Activated T-cell treated with anti-CD3 and anti-CD28 coated beads, Interleukin-2, amount 50 U/mL, for 1 hour (primary cell): ENCODE data around the gene TTLL11.

Source experiments
- DNase-seq: peaks from one replicate; pipeline ENCODE4 v3.0.0-alpha.2; 2020

The TTLL11 gene

DNA sequence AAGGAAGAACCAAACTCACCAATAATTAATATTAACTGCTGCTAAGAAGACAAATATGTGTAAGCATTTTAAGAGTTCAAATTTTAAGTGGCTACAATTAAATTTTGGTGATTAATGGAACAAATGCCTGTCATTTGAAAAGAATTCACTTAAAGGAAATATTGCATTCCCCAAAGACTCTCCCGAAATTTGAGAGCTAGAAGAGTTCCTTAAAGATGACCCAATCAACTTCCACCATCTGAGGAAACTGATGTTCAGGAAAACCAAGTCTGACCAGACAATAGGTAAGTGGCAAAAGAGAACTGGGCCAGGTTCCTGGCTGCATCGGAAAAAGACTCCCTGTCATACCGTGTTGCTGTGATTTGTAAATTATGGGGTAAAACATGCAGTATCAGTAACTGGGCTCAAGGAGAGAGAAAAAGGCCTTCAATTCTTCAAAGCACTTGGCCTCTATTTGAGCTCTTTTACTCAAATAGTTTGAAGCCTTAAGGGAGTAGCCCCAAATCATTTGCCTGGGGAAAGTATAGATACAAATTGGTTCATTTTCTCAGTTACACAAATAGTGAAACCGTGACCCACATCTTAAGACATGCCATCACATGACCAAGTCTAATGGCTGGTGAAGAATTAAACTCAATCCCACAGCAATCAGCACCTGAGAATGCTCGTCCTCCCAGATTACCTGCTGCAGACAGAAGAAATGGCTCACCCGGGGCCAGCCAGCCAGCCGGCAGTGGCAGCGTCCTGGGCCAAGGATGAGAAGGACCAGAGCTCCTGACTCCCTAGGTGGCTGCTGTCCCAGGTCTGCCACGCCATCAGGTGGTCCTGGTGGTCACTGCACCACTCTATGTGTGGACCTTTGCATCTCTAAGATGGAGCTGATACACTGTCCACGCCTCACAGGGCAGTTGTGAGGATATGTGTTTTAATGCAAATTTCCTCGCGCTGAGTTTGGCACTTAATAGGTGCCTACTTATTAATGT lies 162.9 kb downstream of the TTLL11 start:
- DNase-seq = no peak

DNA sequence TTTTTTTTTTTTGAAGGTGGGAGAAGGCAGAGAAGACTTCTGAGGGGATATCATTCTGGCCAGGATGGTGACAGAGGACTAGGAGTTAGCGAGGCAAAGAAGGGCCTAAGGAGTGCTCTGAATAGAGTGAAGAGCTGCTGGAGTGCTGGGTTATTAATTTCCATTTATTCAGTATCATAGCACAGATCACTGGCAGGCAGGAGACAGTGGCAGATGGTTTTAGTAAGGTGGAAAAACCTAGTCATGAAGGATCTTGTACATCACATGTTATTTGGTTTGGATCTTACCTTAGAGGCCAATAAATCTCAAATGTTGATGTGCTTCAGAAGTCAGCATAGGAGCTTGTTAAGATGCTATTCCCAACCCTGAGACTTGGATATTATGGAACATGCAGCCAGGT lies 165.5 kb downstream of the TTLL11 start:
- no peak for DNase-seq

DNA sequence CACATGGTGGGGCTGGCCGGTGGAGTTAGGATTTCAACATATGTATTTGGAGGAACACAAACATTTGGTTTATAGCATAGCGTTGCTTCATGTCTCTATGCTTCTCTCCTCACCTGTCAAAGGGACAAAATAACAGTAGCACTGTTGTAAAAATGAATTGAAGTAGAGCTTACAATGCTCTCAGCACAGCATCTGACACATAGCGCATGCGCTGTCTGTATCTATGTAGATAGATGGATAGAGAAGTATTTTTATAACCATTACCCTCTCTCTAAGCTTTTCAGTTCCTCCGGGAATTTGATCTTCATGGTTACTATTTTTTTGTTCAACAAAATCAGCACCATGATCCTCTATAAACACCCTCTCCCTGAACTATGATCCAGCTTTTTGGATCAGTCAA lies 166.0 kb downstream of the TTLL11 start:
- no peak for DNase-seq

DNA sequence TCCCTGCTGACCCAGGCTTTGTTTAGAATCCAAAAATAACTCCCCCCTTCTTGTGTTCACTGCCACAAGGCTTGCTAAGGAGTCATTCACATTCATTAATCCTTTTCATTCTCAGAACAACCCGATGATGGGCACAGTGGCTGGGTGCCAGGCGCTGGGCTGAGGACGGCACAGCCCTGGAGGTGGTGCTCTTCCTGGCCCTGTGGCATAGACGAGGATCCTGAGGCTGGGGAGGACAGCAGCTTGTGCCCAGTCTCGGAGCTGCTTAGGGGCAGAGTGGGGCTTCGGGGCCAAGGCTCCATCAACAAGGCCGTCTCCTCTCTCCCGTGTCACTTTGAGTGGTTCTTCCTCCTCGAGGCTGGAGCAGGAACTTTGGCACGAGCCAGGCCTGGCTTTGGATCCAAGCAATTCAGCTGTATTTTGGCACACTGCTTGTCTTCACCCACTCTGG lies 166.7 kb downstream of the TTLL11 start:
- no peak for DNase-seq

DNA sequence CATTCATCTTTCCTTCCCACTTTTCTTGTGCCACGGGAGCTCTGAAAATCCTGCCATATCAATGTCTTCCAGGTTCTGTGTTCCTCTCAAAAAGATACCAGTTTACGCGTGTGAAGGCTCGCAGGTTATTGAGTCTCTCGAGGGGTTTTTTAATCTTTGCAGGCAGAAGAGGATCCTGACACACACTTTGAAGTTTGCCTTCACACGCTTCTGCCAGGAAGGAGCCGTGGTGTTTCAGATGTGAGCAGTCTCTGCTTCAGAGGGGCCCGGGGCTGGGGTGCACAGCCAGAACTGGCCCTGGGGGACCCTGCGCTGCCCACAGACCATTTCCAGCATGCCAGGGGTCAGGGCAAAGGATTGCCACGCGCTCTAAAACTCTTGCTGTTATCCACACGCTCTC lies 167.2 kb downstream of the TTLL11 start:
- no peak for DNase-seq

DNA sequence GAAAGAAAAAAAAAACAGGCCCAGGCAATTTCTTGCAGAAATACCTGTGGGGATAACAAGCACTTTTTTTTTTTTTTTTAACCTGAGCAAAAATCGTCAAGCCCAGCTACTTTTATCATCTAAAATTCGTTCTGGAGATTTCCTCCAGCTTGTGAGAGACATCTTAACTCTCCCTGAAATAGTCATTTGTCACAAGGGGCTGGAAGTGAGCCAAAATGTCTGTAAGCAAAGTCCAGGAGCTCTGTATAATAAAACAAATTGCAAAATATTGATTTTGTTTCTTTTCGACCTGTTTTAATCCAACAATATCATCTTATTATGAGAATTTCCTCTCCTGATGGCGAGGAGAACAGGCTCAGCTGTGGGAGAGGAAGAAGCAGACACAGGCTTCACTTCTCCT lies 168.4 kb downstream of the TTLL11 start:
- no peak for DNase-seq

DNA sequence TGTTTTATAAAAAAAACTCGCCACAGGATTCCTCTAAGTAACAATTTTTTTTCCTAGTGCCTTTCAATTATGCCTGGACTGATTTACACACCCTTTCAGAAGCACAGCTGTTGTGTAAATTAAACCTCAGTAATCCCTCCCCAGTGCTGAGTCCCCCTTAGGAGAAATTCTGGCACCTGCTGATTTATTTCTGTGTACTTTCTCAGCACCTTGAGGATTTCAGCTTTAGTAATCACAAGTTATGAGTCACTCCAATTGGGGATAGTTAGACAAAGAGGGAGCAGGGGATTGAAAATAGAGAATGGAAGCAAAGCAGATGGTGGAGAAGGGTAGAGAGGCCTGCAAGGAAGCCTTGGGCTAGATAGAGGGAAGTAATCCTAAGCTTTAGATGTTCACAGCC lies 171.7 kb downstream of the TTLL11 start:
- no peak for DNase-seq

DNA sequence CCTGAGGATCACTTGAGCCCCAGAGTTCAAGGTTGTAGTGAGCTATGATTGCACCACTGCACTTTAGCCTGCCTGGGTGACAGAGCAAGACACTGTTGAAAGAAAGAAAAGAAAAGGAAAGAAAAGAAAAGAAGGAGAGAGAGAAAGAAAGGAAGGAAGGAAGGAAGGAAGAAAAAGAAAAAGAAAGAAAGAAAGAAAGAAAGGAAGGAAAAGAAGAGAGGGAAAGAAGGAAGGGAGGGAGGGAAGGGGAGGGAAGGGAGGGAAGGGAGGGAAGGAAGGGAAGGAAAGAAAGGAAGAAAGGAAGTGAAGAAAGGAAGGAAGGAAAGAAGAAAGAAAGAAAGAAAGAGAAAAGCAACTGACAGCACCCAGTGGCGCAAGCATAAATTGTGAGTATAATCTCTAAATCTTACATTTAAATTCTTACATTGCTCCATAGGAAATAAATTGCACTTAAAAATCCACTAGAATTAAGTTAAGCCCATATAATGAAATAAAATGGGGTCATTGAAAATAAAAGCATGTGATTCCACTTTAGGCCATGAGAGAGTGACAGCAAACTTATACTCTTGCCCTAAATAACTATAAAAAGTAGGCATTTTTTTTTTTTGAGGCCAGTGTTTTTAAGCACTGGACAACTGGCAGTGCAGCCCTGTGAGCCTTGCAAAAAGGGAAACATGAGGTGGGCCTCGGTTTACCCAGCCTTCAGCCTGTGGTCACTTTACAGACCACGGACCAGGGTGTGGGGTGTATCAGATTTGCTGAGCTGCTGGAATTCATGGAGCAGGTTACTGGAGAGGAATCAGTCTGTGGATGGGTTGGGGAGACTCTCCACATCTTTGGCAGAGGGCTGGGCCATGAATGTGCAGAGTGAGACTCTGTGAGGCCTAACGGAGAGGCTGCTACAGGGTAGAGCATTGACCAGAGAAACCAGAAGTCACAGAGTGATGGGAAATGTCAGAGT lies 175.5 kb downstream of the TTLL11 start:
- DNase-seq = no peak

DNA sequence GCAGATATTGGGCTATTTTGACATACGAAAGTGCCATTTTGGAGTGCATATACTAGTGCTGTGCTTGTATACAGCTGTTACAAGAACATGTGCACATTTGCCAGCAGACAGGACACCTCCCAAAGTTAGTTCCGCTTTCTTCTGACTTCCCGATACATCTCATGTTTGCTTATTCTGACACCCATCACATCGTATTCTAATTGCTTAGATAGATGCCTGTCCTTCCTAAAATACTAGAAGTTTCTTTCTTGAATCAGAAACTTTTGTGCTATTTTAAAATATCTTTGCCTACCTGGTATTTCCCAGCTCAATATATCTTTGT lies 177.8 kb downstream of the TTLL11 start:
- DNase-seq = no peak

DNA sequence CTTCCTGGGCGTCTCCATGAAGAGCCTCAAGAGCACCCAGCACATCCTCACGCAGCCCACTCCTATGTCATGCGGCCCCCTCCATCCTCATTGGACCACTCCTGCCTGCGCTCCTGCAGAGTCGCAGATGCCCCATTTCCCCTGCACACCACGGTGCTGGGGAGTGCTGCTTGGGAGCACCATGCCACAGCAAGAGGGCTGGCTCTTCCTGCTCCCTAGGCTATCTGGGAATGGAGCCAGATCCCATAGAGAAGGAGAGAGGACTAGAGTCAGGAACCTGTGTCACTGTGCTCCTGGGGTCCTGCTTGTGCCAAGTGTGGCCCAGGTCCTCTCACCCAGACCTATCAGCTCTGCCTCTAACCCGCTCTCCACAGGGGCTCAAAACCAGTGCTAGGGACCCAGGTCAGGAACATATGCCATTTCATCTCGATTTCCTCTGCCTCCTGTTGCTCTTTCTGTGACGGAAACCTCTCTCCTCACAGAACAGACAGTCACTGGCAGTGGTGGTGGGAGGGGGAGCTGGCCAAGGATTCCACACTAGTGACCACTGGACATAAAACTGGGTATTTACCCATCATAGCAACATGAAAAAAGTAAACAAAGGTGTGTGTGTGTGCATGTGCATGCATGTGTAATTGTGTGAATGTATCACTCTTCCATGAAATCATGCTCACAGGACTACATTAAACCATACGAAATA lies 178.4 kb downstream of the TTLL11 start:
- no peak for DNase-seq

DNA sequence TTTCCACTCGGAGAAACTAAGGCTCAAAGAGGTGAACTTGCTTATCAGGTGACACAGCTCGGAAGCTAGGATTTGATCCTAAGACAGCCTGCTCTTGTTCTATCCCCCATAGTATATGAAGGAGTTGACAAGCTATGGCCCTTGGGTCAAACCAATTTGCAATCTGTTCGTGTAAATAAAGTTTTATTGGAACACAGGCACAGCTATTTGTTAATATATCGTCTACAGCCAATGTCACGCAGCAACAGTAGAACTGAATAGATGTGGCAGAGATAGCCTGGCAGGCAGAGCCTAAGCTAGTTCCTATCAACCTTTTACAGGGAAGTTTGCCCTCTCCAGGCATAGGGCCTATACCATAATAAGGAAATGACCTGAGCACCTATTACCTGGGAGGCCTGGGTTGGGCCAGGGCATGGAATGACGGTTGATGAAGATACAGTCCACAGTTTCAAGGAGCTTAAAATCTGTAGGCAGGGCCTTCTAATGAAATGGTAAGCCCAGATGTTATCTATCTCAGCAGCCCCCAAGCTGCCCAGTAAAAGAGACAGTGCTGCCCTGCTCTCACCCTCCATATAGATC lies 179.0 kb downstream of the TTLL11 start:
- DNase-seq = no peak

DNA sequence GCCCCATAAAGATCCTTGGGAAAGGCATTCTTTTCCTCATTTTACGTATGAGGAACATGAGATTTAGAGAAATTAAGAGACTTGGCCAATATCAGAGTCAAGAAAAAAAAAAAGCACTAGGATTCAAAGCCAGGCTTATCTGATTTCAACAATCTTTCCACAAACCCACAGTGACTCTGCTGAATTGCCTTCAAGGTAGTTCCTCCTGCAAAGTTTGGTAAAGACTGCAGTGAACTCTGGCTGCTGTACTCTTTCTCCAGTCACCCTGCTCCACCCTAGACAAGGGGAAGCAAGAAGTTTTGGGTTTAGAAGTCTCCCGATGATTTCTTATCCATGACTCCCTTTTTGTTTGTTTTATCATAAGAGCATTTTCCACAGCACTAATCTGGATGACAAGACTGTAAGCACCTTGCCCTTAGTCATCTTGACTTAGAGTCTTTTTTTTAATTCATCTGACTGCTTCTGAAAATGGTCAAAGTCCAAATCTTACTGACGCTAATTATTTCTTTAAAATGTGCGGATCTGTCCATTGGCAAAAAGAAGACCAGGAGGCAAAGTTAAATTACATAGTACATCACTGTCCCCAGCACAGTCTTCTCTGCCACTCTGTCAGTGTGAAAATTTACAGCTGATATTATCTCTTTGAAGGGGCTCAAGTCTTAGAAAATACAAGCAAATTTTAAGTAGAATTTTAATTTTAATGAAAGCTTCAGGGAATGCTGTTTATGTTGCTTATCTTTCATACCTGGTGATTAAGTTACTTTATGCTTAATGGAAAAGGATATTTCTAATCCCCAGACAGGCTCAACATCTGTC lies 180.1 kb downstream of the TTLL11 start:
- DNase-seq = no peak

DNA sequence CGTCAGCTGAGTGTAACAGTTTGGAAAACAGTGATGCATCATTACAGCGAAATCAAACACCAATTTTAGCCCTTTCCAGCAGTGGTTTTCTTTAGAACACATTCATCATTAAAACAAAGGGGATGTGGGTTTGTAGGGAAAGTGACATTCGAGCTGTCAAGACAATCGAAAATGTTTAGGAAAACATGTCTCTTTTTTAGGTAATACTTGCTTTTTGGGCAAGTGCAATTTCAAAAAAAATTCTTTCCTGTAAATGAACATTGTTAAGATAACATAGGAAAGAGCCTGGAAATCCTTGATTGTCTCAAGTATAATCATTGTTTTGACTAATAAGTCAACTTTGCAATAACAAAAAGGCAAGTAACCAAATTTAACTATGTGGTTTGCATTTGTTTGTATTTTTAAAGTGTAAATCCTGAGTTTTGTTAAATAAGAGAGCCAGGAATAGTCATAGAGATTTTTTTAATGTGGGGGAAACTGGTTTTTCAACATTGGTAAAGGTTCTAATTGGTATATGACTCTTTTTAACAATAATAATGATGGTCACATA lies 182.5 kb downstream of the TTLL11 start:
- DNase-seq = no peak

DNA sequence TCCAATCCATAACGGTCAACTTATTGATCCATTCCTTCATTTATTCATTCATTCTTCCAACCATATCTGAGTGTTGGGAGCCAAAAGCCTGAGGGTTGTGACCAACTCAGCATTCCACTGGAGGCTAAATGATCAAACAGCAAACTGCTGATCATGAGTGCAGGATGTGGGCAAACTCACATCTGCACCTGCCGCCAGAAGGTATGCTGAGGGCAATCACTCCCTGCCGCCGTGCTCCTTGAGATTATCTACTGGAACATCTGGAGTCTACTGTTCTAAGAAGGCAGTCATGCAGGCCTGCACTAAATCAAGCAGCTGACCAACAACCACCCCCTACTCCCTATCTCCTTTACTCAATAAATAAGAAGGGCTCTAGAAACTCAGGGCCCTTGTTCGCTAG lies 184.0 kb downstream of the TTLL11 start:
- no peak for DNase-seq

DNA sequence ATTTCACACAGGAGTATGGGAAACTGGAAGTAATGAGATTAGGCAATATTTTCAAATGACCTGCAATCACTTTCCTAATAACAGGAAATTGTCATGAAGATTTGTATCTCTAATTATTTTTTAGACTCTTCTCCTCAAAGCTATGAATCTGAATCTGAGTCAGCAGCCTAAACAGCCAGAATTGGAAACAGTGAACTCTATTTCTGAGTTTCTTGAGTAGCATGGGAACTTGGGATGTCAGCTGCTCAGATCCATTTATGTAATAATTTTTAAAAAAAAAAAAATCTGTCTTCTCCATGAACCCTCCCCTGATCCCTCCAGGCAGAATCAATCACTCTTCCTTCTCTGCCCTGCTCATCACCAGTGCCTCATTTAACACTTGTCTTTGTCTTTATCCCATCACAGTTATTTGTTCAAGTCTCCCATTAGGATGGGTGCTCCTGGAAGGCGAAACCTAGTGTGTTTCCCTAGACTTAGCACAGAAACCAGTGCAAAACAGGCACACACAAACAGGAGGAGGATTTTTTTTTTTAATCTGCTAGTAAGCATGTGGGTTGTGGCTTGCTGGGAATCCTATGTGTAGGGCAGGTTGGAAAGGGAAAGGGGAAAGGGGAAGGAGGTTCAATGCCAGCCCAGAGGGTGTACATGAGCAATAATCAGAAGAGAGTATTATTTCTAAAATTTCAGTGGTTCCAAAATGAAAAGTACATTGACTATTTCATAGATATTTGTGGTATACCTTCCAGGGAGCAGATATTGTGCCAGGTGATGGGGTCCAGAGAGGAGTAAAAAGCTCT lies 186.8 kb downstream of the TTLL11 start:
- DNase-seq = no peak

DNA sequence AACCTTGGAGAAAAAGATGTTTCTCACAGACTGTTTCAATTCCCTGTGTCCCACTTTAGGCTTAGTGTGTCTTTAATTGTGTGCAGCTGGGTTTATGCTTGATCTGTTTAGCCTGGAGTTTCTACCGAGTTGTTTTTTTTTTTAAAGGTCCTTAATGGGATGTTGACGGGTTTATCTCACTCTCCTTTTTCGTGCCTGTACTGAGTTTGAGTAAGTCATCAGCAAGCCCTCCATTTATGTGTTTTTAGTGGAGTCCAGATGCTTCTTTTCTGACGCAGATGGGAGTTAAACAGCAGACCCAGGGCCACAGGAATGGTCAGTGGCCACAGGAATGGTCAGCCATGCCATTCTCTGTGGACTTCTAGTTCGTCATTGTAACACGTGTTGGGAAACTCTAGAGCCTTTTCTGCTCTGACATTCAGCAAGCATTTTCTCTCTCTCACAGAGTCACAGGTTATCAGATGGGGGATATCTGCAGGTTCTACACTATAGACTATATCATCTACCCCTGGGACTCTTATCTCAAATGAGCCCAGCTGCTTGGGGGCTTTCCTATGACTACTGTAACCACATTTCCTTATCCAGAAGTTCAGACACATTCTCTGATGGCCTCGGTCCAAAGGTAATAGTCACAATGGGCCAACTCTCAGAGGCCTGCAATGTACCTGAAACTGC lies 190.5 kb downstream of the TTLL11 start:
- DNase-seq = no peak

DNA sequence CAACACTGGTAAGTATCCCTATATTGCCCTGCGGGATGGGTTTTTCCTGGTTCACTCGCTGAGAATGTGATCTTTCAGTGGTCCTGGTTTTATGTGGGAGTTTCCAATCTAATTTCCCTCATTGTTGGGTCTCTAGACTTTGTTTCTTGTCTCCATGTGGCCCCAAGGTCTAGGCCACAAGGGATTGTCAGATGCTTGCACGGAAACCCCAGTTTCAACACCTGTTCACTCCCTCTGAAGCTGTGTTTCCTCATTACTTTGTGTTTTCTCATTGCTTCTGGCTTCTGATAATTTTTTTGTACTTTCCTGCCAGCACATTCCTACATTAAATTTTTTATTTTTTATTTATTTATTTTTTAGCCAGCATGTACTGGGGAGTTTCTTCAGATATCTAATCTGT lies 191.5 kb downstream of the TTLL11 start:
- no peak for DNase-seq

DNA sequence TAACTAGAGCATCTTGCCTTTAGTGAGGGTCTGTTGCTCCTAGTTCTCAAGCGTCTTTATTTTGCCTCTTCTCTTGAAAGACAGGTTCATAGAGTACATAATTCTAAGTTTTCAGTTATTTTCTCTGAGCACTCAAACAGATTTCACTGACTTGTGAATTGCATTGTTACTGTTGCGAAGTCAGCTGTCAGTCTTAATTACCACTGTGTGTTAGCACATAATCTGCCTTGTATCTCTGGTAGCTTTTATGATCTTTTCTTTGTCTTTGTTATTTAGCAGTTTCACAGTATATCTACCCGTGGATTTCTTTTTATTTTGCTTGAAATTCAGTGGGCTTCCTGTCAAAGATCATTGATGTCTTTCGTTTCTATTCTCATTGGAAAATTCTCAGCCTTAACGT lies 192.9 kb downstream of the TTLL11 start:
- DNase-seq = no peak

DNA sequence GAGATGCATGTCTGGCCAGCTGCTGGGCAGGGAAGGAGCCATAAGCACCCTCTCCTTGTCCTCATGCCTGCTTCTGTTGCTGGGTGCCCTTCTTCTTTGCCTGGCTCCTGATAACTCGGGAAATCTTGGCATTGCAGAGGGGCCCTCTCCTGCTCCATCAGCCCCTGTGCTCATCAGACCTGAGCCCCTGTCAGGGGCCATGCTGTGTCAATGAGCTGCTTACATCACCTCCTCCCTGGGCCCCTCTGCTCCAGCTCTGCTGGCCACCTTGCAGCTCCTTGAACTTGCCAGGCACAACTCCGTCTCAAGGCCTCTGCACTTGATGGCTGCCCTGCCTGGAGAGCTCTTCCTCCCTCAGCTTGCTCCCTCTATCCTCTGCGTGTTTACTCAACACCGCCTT lies 194.3 kb downstream of the TTLL11 start:
- no peak for DNase-seq

DNA sequence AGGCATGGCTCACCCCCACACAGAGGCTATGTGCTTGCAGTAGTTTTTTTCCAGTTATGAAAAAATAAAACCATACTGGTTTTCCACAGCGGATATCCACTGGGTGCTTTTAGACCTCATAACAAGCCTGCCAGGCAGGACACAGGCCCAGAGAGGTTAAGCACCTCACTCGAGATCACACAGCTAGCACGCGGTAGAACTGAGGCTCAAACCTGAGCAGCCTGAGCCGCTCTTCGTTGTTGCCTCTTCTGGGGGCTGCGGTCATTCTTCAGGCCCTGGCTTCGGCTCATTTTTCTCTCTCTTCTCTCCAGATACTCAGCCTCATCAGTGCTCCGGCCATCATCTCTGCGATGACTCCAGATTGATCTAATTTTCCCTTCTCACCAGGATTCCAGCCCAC lies 196.0 kb downstream of the TTLL11 start:
- no peak for DNase-seq
